ENCODE data around the gene RSRC2.
"Not testable (repeated sequence)": the region's sequence is repeated elsewhere in the genome, so short reads cannot be mapped to it uniquely, and the experiment has no call there.

DNA sequence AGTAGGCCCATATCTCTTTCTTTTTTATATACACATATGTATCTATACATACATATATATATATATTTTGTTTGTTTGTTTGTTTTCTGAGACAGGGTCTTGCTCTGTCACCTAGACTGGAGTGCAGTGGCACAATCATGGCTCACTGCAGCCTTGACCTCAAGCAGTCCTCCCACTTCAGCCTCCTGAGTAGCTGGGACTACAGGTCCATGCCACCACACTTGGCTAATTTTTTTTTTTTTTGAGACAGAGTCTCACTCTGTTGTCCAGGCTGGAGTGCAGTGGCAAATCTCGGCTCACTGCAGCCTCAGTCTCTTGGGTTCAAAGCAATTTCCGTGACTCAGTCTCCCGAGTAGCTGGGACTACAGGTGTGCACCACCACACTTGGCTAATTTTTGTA lies 38.9 kb downstream of the RSRC2 start:
- not testable (repeated sequence) for TF ChIP-seq EZH2 (IDR thresholded peaks at IDR 0.05; ENCODE audit: insufficient read depth, poor library complexity, severe bottlenecking); EZH2phosphoT487 (IDR thresholded peaks at IDR 0.05; ENCODE audit: insufficient read depth, low read depth)

Measured in GM23248 (cell line).